NCI-H524 treated with DMSO at 0.1 percent for 48 hours (cell line): ENCODE results near the gene TPBGL.

Source experiments
- DNase-seq: peaks from one replicate; lab custom pipeline; 2025; lab: John Stamatoyannopoulos, UW

The TPBGL gene

GRCh38 chr11:75212411-75212810, 28.2 kb upstream of the TPBGL start:
- DNase-seq, result no peak

- DNase-seq, result no peak
Measured at GRCh38 chr11:75214411-75214821, 26.2 kb upstream of the TPBGL start.

- no peak for DNase-seq
Measured at GRCh38 chr11:75214843-75215242, 25.7 kb upstream of the TPBGL start.

- DNase-seq, result no peak
Measured at GRCh38 chr11:75219869-75220268, 20.7 kb upstream of the TPBGL start.

GRCh38 chr11:75223954-75224643, 16.5 kb upstream of the TPBGL start:
- DNase-seq, result no peak

GRCh38 chr11:75225794-75226193, 14.8 kb upstream of the TPBGL start:
- DNase-seq, result no peak

- DNase-seq, result no peak
Measured at GRCh38 chr11:75229466-75229865, 11.1 kb upstream of the TPBGL start.

GRCh38 chr11:75230621-75231020, 10.0 kb upstream of the TPBGL start:
- DNase-seq, result no peak

- DNase-seq, result no peak
Measured at GRCh38 chr11:75233754-75234172, 6.8 kb upstream of the TPBGL start.

- no peak for DNase-seq
Measured at GRCh38 chr11:75236062-75236461, 4.5 kb upstream of the TPBGL start.

- DNase-seq, result no peak
Measured at GRCh38 chr11:75237050-75237449, 3.5 kb upstream of the TPBGL start.

- no peak for DNase-seq
Measured at GRCh38 chr11:75238595-75239440, 1.8 kb upstream of the TPBGL start.

- no peak for DNase-seq
Measured at GRCh38 chr11:75239531-75240290, 863 bp upstream of the TPBGL start.

- DNase-seq, result peak; percentile 10
Measured at GRCh38 chr11:75241036-75241905, 697 bp downstream of the TPBGL start.

- DNase-seq, result no peak
Measured at GRCh38 chr11:75241906-75242644, 1.5 kb downstream of the TPBGL start.

- no peak for DNase-seq
Measured at GRCh38 chr11:75242722-75243600, 2.4 kb downstream of the TPBGL start.

- DNase-seq, result no peak
Measured at GRCh38 chr11:75244052-75244814, 3.7 kb downstream of the TPBGL start.

GRCh38 chr11:75245356-75246005, 4.9 kb downstream of the TPBGL start:
- no peak for DNase-seq
